Cardiac ventricle fibroblast (primary cell): Measurements from ENCODE around the gene SPACA1. TPM values are rescaled to one million over a fixed set of nuclear protein-coding genes. Genes with fewer than 3 reads are reported as not detected.

Experiments used
- total RNA-seq: library from RNA; depleted of rRNA; stranded (reverse); fragments of >200 nt; gene quantifications from 2 replicates; pipeline ENCODE4 v1.2.3, GENCODE V29; 2015

Gene SPACA1
- total RNA-seq, result not detected in 2 replicates

GRCh38 chr6:88047510-88048150, at the start of gene SPACA1:
Gene SPACA1 (plus strand): TSS chr6:88047841. CDS start chr6:88047906, 65 bp downstream.

Other genes with a start within 250 kb of the SPACA1 start
- gene CNR1, start 118.5 kb downstream of the SPACA1 start, total RNA-seq, result 16.8 and 20.3 TPM in 2 replicates